ENCODE measurements around the gene MX2.

Gene MX2

GRCh38 chr21:41432562-41433460, 71.0 kb downstream of the MX2 start:
- H3K4me3 ChIP-seq (ENCODE audit: low read depth, low read length): no peak overlapping the region

- H3K4me3 ChIP-seq (ENCODE audit: low read depth, low read length): no peak overlapping the region
Measured at GRCh38 chr21:41433566-41433965, 71.7 kb downstream of the MX2 start.

- H3K4me3 ChIP-seq (ENCODE audit: low read depth, low read length): no peak overlapping the region
Measured at GRCh38 chr21:41435706-41436105, 73.9 kb downstream of the MX2 start.

- H3K4me3 ChIP-seq (ENCODE audit: low read depth, low read length): no peak overlapping the region
Measured at GRCh38 chr21:41437729-41438128, 75.9 kb downstream of the MX2 start.

- no peak overlapping the region for H3K4me3 ChIP-seq (ENCODE audit: low read depth, low read length)
Measured at GRCh38 chr21:41438425-41439113, 76.7 kb downstream of the MX2 start.

GRCh38 chr21:41439248-41439647, 77.4 kb downstream of the MX2 start:
- H3K4me3 ChIP-seq (ENCODE audit: low read depth, low read length): no peak overlapping the region

GRCh38 chr21:41441546-41441945, 79.7 kb downstream of the MX2 start:
- no peak overlapping the region for H3K4me3 ChIP-seq (ENCODE audit: low read depth, low read length)

- H3K4me3 ChIP-seq (ENCODE audit: low read depth, low read length): no peak overlapping the region
Measured at GRCh38 chr21:41442481-41443186, 80.8 kb downstream of the MX2 start.

- H3K4me3 ChIP-seq (ENCODE audit: low read depth, low read length): no peak overlapping the region
Measured at GRCh38 chr21:41443562-41443961, 81.7 kb downstream of the MX2 start.

- no peak overlapping the region for H3K4me3 ChIP-seq (ENCODE audit: low read depth, low read length)
Measured at GRCh38 chr21:41444703-41445464, 83.1 kb downstream of the MX2 start.

- no peak overlapping the region for H3K4me3 ChIP-seq (ENCODE audit: low read depth, low read length)
Measured at GRCh38 chr21:41445465-41445862, 83.6 kb downstream of the MX2 start.

GRCh38 chr21:41446586-41446985, 84.8 kb downstream of the MX2 start:
- no peak overlapping the region for H3K4me3 ChIP-seq (ENCODE audit: low read depth, low read length)

- H3K4me3 ChIP-seq (ENCODE audit: low read depth, low read length): no peak overlapping the region
Measured at GRCh38 chr21:41447356-41447755, 85.5 kb downstream of the MX2 start.

- H3K4me3 ChIP-seq (ENCODE audit: low read depth, low read length): no peak overlapping the region
Measured at GRCh38 chr21:41449613-41450012, 87.8 kb downstream of the MX2 start.

- no peak overlapping the region for H3K4me3 ChIP-seq (ENCODE audit: low read depth, low read length)
Measured at GRCh38 chr21:41451753-41452676, 90.2 kb downstream of the MX2 start.

GRCh38 chr21:41453198-41453597, 91.4 kb downstream of the MX2 start:
- H3K4me3 ChIP-seq (ENCODE audit: low read depth, low read length): no peak overlapping the region

- no peak overlapping the region for H3K4me3 ChIP-seq (ENCODE audit: low read depth, low read length)
Measured at GRCh38 chr21:41453761-41454160, 91.9 kb downstream of the MX2 start.

GRCh38 chr21:41458121-41458520, 96.3 kb downstream of the MX2 start:
- H3K4me3 ChIP-seq (ENCODE audit: low read depth, low read length): no peak overlapping the region

GRCh38 chr21:41458559-41458958, 96.7 kb downstream of the MX2 start:
- no peak overlapping the region for H3K4me3 ChIP-seq (ENCODE audit: low read depth, low read length)
